DOHH2 (cell line): ENCODE measurements around the gene AHCYL1.

ENCODE experiments used
- H3F3A ChIP-seq: fragments of 200-600 bp; sonication (generic), shearing (Covaris generic); 2 replicates; pipeline ENCODE4 v1.6.0; 2016; ENCODE audit warnings: antibody characterized with exemption, mild to moderate bottlenecking; ENCODE audit not compliant: control insufficient read depth, insufficient read depth
- H3K27ac ChIP-seq: fragments of 200-600 bp; sonication (generic); 2 replicates; pipeline ENCODE4 v1.5.1; 2014; ENCODE audit warnings: low read depth, mild to moderate bottlenecking, low read length, moderate library complexity
- H3K27me3 ChIP-seq: fragments of 200-600 bp; sonication (generic); 2 replicates; pipeline ENCODE4 v1.6.1; 2014; ENCODE audit warnings: mild to moderate bottlenecking, low read length, mixed read lengths; ENCODE audit not compliant: control insufficient read depth
- H3K36me3 ChIP-seq: fragments of 200-600 bp; sonication (generic); 2 replicates; pipeline ENCODE4 v1.6.1; 2014; ENCODE audit warnings: mild to moderate bottlenecking, low read length, moderate library complexity, mixed read lengths; ENCODE audit not compliant: control insufficient read depth
- H3K4me1 ChIP-seq: fragments of 200-600 bp; sonication (generic); 2 replicates; pipeline ENCODE4 v1.6.1; 2014; ENCODE audit warnings: mild to moderate bottlenecking, low read length, mixed read lengths; ENCODE audit not compliant: control insufficient read depth
- H3K4me2 ChIP-seq: fragments of 200-600 bp; sonication (generic); 2 replicates; pipeline ENCODE4 v1.6.0; 2014; ENCODE audit warnings: mild to moderate bottlenecking, low read length, moderate library complexity
- H3K4me3 ChIP-seq: fragments of 200-600 bp; sonication (generic); 2 replicates; pipeline ENCODE4 v1.5.1; 2014; ENCODE audit warnings: mild to moderate bottlenecking, low read length, mixed read lengths
- H3K79me2 ChIP-seq: fragments of 200-600 bp; sonication (generic); 2 replicates; pipeline ENCODE4 v1.6.1; 2014; ENCODE audit warnings: mild to moderate bottlenecking, low read length, mixed read lengths; ENCODE audit not compliant: control insufficient read depth
- H3K9me2 ChIP-seq: fragments of 200-600 bp; sonication (generic); replicated peaks from 2 replicates; pipeline ENCODE4 v1.6.1; 2014; ENCODE audit warnings: mild to moderate bottlenecking, low read length, mixed read lengths; ENCODE audit not compliant: control insufficient read depth
- H3K9me3 ChIP-seq: fragments of 200-600 bp; sonication (generic); 2 replicates; pipeline ENCODE4 v1.6.1; 2014; ENCODE audit warnings: antibody characterized with exemption, low read length, mixed read lengths; ENCODE audit not compliant: control insufficient read depth, insufficient read depth
- H4K20me1 ChIP-seq: fragments of 200-600 bp; sonication (generic); 2 replicates; pipeline ENCODE4 v1.6.0; 2014; ENCODE audit warnings: low read depth, mild to moderate bottlenecking, antibody characterized with exemption, low read length, moderate library complexity; ENCODE audit not compliant: control insufficient read depth, insufficient read depth
- CTCF ChIP-seq: fragments of 200-600 bp; sonication (generic); IDR thresholded peaks from one replicate; pipeline ENCODE4 v1.5.1; 2014; ENCODE audit warnings: antibody characterized with exemption, mild to moderate bottlenecking, low read depth, low read length; ENCODE audit not compliant: poor library complexity, severe bottlenecking
- EZH2phosphoT487 ChIP-seq: fragments of 200-600 bp; sonication (generic); IDR thresholded peaks from 2 replicates; pipeline ENCODE4 v1.6.1; 2017; ENCODE audit warnings: borderline replicate concordance, mild to moderate bottlenecking, antibody characterized with exemption, low read length, moderate library complexity, mixed read lengths

AHCYL1 gene

GRCh38 chr1:109976762-109977161 is 7.8 kb upstream of the AHCYL1 start:
- Histone ChIP-seq H3K27ac (no peak overlapping the region), H3K9me2 (no peaks in the 10 kb centered on the region), H3K4me3 (no peak overlapping the region), H3K4me1 (no peaks in the 10 kb centered on the region), H3K36me3 (no peaks in the 10 kb centered on the region), H3K9me3 (no peaks in the 10 kb centered on the region), H4K20me1 (no peaks in the 10 kb centered on the region), H3K79me2 (no peaks in the 10 kb centered on the region), H3K4me2 (no peak overlapping the region), H3K27me3 (peaks cover 30% of the 10 kb centered on the region), H3F3A (no peaks in the 10 kb centered on the region)
- TF ChIP-seq EZH2phosphoT487 (no peak), CTCF (no peak)

- Histone ChIP-seq H3K27me3 (peaks cover 30% of the 10 kb centered on the region), H3K27ac (no peak overlapping the region), H3K36me3 (no peaks in the 10 kb centered on the region), H3K79me2 (no peaks in the 10 kb centered on the region), H3K4me2 (no peak overlapping the region), H3K4me1 (no peaks in the 10 kb centered on the region), H3K9me2 (no peaks in the 10 kb centered on the region), H3F3A (no peaks in the 10 kb centered on the region), H3K9me3 (no peaks in the 10 kb centered on the region), H4K20me1 (no peaks in the 10 kb centered on the region), H3K4me3 (no peak overlapping the region)
- TF ChIP-seq CTCF, result no peak
- TF ChIP-seq EZH2phosphoT487, result no peak
Observed at GRCh38 chr1:109977225-109977624, 7.3 kb upstream of the AHCYL1 start.

GRCh38 chr1:109977657-109978378 is 6.7 kb upstream of the AHCYL1 start:
- Histone ChIP-seq H3K27me3 (peaks cover 30% of the 10 kb centered on the region), H3K4me3 (no peak overlapping the region), H3K4me2 (no peak overlapping the region), H3F3A (no peaks in the 10 kb centered on the region), H3K9me3 (no peaks in the 10 kb centered on the region), H4K20me1 (no peaks in the 10 kb centered on the region), H3K4me1 (no peaks in the 10 kb centered on the region), H3K36me3 (no peaks in the 10 kb centered on the region), H3K27ac (no peak overlapping the region), H3K9me2 (no peaks in the 10 kb centered on the region), H3K79me2 (no peaks in the 10 kb centered on the region)
- TF ChIP-seq CTCF, result no peak
- no peak for TF ChIP-seq EZH2phosphoT487
